H1 (cell line): ENCODE results near the gene GREB1. TPM values are rescaled to one million over a fixed set of nuclear protein-coding genes. Genes with fewer than 3 reads are reported as not detected.

Experiments
- CBX5 ChIP-seq: fragments of 300-800, 300-1000 bp; sonication (generic); IDR thresholded peaks from 2 replicates; pipeline ENCODE4 v1.7.1; 2016; ENCODE audit warnings: antibody characterized with exemption, low read length, low read depth
- CBX8 ChIP-seq: fragments of 300-800, 300-1000 bp; sonication (generic); IDR thresholded peaks from 2 replicates; pipeline ENCODE4 v1.7.1; 2016; ENCODE audit warnings: low read depth, low read length, borderline replicate concordance
- FOSL1 ChIP-seq: IDR thresholded peaks from 2 replicates; pipeline ENCODE4 v1.6.1; 2011; ENCODE audit warnings: mild to moderate bottlenecking, low read depth, low read length, moderate library complexity; ENCODE audit not compliant: insufficient read depth
- KDM4A ChIP-seq: IDR thresholded peaks from one replicate; pipeline ENCODE4 v1.7.1; 2012; ENCODE audit warnings: low read depth, mild to moderate bottlenecking, moderate library complexity, low read length, inconsistent platforms; ENCODE audit not compliant: severe bottlenecking
- KDM5A ChIP-seq: fragments of 200-600 bp; IDR thresholded peaks from 2 replicates; pipeline ENCODE4 v1.7.1; 2012; ENCODE audit warnings: mild to moderate bottlenecking, low read length, inconsistent platforms, mixed read lengths
- NRF1 ChIP-seq: IDR thresholded peaks from 2 replicates; pipeline ENCODE4 v1.6.1; 2011; ENCODE audit warnings: mild to moderate bottlenecking, low read depth, low read length, improper control_type of control experiment
- SIRT6 ChIP-seq: IDR thresholded peaks from one replicate; pipeline ENCODE4 v1.7.1; 2012; ENCODE audit warnings: low read length, inconsistent platforms
- SRF ChIP-seq: IDR thresholded peaks from 2 replicates; pipeline ENCODE4 v1.6.1; 2011; ENCODE audit warnings: mild to moderate bottlenecking, low read depth, low read length, moderate library complexity
- polyA plus RNA-seq, 7 experiments: library from polyadenylated mRNA; depleted of rRNA in 3 of 7; stranded (reverse) in 5 of 7; unstranded in 2 of 7; fragments of >200 nt in 5 of 7; fragments of 200-250 nt in 2 of 7; gene quantifications; 1 replicate in 5 of 7; 2 replicates in 1 of 7; 4 replicates in 1 of 7; pipeline versions ENCODE4 v1.2.1 to v1.2.3, GENCODE V29; 2011 to 2013; ENCODE audit warnings: missing spikeins in 2 of 7, mixed read lengths in 2 of 7
- total RNA-seq: library from RNA; stranded (reverse); fragmentation: NEBNext Ultra II Directional; extraction: Animal tissue kit (Norgen Biotek cat#: 25700); gene quantifications from 2 replicates; pipeline ENCODE4 v1.2.1, GENCODE V29; 2021
- TF ChIP-seq, protein P1 (sequence below), 3 experiments: IDR thresholded peaks; 1 replicate in 2 of 3; 2 replicates in 1 of 3; pipeline versions ENCODE4 v1.5.1 to v1.6.1; 2011; ENCODE audit warnings: low read length in 3 of 3, mild to moderate bottlenecking in 3 of 3, inconsistent platforms in 2 of 3, low read depth in 1 of 3, moderate library complexity in 1 of 3; ENCODE audit not compliant: insufficient read depth in 1 of 3; ENCODE audit errors: control extremely low read depth in 1 of 3

The GREB1 gene
- total and polyA plus RNA-seq, 2 of the 8 experiments (the other 6 are each of a cell fraction or from before 2014, with no cell fraction given): 7.9 to 43.4 TPM

DNA sequence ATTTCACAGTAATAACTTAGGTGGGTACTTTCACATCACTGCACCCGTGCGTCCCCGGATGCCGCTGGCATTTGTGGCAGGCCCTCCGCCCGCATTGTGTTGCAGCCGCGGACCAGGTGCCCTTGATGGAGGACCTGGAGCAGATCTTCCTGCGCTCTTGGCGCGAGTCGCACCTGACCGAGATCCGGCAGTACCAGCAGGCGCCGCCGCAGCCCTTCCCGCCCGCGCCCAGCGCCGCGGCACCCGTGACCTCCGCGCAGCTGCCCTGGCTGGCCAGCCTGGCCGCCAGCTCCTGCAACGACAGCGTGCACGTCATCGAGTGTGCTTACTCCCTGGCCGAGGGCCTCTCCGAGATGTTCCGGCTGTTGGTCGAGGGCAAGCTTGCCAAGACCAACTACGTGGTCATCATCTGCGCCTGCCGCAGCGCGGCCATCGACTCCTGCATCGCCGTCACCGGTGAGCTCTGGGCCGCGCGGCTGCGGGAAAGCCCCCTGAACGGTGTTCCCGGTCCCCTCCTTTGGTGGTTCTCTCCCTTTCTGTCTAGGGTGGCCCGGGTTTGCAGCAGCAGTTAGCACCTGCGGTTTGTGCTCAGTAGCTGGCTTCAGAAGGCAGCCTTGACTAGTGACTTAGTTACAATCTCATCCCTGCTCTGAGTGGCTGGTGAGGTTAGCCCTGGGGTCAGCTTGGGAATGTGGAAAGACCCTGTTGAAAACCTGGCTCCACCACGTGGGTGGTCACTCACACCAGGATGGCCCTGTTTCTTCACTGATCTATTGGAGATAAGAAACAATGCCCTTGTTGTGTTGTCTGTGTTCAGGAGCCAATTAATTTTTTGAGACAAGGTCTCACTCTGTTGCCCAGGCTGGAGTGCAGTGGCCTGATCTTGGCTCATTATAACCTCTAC is 59.1 kb downstream of the GREB1 start (continued):
- TF ChIP-seq KDM4A (no peak), SRF (no peak), NRF1 (no peak), FOSL1 (no peak), CBX5 (no peak), CBX8 (no peak), KDM5A (no peak), SIRT6 (no peak)
- TF ChIP-seq, protein P1, sequence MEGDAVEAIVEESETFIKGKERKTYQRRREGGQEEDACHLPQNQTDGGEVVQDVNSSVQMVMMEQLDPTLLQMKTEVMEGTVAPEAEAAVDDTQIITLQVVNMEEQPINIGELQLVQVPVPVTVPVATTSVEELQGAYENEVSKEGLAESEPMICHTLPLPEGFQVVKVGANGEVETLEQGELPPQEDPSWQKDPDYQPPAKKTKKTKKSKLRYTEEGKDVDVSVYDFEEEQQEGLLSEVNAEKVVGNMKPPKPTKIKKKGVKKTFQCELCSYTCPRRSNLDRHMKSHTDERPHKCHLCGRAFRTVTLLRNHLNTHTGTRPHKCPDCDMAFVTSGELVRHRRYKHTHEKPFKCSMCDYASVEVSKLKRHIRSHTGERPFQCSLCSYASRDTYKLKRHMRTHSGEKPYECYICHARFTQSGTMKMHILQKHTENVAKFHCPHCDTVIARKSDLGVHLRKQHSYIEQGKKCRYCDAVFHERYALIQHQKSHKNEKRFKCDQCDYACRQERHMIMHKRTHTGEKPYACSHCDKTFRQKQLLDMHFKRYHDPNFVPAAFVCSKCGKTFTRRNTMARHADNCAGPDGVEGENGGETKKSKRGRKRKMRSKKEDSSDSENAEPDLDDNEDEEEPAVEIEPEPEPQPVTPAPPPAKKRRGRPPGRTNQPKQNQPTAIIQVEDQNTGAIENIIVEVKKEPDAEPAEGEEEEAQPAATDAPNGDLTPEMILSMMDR (IDR thresholded peaks at IDR 0.05; ENCODE audit: control extremely low read depth in 1 of 3, insufficient read depth in 1 of 3, low read depth in 1 of 3, low read length in 3 of 3): no peak
